GM10847 (cell line): Measurements from ENCODE around the gene NCS1.

Source experiments
- POLR2A ChIP-seq: IDR thresholded peaks from 2 replicates; pipeline ENCODE4 v1.6.1; 2011; ENCODE audit not compliant: insufficient read length; ENCODE audit errors: extremely low read depth

The NCS1 gene

DNA sequence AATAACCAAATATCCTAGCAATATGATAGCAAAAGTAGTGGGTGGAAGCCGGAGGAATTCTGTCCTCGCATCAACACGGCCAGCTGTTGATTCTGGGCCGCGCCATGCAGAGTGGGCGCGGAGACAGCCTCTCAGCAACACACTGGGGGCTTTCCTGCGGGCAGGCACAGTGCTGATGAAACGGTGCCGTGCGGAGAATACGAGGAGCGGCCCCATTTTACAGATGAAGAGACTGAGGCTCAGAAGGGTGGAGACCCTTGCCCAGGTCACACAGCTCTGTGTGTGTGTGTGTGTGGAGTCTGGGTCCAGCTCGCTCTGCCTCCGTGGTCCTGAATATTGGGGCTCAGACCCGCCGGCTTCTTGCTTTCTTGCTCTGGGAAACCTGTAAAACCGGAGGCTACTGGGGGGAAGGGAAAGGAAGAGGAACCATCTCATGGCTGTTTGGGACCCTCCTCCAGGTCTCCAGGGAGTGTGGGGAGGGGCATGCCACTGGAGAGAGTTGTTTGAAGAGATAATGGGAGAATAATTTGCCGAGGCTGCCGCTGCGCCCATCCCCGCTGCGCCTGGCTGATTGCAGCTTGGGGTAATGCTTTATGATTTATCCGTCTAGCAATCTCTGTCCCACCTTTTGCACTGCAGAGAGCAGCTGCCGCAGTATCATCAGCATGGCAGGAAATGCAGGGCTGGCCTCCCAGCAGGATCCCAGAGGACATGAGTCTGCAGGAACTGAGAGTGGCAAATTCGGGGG lies 36.6 kb downstream of the NCS1 start:
- no peak for TF ChIP-seq POLR2A

DNA sequence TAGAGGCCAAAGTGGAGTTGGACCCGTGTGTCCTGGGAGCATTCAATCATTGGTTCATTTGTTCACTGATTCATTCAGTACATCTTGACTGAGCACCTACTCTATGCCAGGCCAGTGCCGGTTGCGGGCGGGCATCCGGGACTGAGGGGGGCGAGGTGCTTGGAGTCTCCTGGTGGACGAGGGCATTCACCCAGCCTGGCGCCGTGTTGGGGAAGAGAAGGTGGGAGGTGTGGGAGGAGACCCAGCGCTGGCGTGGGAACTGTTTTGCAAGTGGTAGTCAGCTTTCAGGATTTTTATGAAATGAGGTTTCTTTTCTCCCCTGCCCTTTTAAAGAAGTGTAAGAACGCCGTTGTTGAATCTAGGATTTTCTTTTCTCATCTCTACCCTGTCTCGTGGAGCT lies 37.2 kb downstream of the NCS1 start:
- TF ChIP-seq POLR2A, result no peak

DNA sequence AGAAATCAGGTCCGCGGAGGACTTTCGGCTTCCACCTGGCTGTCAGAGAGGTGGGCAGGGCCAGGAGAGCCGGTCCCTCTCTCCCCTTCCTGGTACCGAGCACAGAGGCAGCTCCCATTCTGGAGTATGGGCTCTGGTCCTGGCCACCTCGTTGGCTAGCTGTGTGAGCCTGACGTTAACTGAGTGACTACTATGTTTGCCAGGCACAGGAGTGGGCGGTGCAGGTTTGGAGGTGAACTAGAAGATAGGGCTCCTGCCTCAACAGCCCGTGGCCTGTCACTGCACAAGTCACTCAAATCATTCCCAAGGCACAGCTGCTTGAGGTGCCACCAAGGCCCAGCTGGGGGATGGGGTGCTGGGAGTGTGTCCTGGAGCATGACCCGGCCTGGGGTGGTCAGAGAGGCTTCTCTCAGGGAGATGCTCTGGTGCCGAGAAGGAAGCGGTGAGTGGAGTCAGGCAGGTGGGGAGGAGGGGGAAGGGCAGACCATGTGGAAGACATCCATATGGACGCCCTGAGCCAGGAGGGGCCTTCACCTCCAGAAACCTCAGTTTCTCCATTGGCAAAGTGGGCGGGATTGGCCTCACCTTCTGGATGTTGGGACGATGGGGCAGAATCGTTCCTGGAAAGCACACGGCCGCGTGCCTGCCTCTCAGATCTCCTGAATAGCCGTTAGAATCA lies 39.5 kb downstream of the NCS1 start:
- no peak for TF ChIP-seq POLR2A

DNA sequence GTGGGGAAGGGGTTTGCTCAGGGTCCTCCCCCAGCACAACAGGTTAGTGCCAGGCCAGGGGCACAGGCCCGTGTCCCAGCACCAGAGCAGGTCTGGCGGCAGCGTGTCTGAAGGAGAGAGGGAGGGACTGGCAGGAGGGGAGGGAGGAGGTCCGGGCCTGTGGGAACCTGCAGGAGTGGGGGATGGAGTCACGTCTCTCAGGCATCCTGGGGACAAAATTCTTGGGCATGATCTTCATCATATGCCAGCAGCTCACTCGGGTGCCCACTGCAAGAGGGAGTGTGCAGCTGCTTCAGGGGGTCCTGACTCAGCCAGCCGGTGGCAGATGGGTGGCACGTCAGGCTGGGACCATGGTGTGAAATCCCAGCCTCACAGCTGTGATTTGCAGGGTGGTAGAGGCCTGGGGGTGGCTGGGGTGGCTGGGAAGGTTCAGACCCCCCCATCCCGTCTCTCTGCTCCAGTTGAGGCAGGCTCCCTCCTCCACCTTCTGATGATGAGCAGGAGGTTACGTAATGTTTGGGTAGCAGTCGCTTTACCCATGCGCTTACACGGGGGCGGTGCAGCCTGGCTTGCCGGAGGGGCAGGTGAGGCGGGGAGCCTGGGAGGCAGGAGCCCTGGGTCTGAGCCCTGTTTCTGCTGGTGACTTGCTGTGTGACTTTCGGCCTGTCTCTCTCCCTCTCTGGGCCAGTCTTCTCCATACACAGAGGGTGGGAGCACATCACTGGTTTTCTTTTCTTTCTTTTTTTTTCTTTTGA lies 40.5 kb downstream of the NCS1 start:
- TF ChIP-seq POLR2A, result no peak

DNA sequence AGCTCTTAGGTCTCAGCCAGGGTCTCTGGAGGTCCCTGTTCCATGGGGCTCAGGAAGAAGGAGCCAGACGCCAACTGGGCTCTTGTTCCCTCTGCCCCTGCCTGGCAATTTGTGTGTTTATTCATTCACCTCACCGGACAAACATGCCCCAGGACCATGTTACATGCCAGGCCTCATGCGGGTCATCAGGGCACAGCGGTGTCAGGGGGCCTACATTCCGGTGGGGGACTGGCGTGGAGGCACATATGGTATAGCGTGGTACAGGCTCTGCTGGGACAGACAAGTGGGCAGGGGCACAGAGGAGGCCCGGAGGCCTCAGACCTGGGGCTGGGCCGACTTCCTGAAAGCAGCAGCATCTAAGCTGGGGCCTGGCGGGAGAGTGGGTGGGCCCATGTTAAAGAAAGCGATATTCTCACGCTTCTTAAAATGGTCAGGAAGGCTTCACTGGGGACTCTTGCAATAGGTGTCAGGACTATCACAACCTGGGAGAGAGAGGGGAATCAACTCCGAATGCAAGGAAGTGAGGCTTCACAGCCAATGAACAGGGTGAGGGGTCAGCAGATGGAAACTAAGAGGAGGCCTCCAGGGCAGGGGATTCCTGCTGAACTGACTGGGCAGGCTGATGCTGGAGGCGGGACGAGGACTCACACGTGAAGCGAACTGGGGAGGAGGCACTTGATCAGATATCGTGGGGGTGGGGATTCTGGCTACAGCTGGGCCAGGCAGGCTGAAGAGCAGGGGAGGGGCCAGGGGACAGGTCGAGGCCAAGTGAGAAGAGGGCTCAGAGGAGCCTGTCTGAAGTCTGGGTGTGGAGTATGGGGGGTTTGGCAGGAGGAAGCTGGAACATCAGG lies 41.9 kb downstream of the NCS1 start:
- no peak for TF ChIP-seq POLR2A

DNA sequence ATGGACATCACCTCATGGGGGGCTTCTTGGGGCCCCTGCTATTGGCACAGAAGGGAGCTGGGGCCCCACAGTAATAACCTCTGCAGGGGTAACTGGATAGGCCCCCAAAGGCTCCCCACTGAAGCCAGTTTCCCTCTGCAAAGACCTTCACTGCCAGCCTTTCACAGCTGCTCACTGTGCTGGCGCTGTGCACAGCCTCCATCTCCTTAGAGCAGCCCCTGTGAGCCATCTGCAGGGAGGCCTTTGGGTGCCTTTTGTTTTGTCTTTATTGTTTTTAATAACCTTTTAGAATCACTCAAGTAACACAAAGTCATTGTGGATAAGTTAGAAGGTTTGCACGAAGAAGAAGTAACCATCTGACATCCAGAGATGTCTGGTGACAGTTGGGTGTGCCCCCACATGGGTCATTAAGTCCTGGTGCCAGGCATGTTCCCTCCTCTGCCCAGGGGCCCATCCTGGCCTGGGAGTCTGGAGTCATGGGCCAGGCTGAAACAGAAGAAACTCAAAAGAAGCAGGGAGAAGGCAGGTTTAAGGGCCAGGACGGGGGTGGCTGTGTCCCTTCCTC lies 42.7 kb downstream of the NCS1 start:
- no peak for TF ChIP-seq POLR2A

DNA sequence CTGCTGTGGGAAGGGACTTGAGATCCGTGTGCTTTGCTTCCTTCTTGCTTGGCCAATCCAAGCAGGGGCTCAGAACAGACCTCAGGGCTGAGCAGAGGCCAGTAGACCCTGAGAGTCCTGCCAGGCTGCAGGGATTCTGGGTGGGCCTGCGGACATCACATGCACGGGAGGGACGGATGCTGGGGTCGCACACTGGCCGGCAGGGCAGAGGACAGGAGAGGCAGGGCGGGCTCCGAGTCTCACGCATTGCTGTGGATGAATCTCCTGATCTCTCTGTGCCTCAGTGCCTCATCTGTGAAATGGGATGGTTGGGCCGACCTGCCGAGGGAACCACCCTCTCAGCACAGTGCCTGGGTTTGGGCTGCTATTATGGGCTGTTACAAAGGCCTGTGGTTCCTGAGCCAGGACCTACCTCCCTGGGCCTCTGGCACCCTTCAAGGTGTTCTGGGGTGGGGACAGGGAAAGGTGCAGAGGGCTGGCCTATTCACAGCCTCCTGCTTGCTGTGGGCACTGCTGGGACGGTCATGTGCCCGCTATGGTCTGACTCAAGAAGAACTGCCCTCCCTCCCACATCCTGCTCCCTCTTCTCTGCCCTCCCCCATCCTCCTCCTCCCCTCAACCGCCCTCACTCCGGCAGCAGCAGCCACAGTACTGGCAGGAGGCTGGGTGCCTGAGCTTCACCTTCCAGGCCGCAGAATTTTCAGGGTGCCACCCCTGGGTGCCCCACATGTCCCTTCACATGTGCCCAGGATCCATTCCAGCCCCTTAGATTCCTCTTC lies 43.3 kb downstream of the NCS1 start:
- no peak for TF ChIP-seq POLR2A

DNA sequence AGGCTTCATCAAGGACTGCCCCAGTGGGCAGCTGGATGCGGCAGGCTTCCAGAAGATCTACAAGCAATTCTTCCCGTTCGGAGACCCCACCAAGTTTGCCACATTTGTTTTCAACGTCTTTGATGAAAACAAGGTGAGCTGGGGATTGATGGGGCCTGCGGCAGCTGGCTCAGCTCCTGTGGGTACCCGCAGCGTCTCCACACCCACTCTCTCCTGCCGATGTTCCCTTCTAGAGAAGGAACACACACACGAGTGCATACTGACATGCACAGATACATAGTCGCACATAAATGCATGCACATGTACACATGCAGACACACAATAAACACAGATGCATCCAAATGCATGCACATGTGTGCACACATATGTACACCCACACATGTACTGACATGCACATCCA lies 45.6 kb downstream of the NCS1 start:
- TF ChIP-seq POLR2A, result no peak

DNA sequence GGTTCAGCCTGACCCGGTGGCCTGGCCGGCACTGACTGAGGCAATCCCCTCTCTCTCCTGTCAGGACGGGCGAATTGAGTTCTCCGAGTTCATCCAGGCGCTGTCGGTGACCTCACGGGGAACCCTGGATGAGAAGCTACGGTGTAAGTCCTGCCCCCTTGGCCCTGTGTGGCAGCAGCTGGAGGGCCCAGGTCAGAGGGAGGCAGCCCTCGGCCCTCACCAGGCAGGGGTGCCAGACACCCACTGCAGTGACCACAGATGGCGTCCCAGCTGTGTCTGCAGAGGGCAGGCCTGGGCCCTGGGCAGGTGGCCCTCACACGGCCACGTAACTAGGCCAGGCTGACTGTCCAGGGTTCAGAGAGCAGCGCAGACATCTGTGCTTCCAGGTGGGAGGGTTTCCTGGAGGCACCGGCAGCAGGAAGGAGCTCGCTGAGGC lies 47.5 kb downstream of the NCS1 start:
- TF ChIP-seq POLR2A, result no peak

DNA sequence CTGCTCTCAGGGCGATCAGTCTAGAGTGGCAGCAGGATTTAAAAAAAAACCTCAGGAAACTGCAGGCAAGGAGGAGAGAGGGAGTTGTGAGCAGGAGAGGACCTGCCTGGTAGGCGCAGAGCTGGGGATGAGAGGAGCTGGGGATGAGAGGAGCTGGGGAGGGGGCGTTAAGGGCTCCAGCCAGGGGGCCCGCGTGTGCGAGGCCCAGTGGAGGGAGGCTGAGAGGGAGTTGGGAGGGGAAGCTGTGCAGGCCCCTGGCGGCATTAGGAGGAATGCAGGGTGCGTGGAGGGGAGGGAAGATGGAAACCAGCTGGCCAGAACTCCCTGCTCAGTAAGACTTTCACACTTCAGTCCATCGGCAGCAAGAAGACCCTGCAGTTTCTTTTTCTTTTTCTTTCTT lies 48.1 kb downstream of the NCS1 start:
- no peak for TF ChIP-seq POLR2A

DNA sequence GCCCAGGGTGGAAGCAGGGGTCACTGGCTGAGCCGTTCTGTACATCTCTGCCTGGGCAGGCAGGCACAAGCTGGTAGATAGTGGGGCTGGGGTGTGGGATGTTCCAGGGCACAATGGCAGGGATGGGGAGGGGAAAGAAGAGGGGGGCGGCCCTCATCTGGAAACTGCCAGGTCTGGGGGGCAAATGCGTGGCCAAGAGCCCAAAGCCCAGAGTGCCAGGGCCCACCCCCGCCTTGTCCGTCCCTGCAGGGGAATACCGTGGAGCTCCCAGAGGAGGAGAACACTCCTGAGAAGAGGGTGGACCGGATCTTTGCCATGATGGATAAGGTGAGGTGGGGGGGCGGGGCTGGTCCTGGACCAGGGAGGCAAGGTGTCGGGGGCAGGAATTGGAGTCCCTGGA lies 50.6 kb downstream of the NCS1 start:
- no peak for TF ChIP-seq POLR2A

DNA sequence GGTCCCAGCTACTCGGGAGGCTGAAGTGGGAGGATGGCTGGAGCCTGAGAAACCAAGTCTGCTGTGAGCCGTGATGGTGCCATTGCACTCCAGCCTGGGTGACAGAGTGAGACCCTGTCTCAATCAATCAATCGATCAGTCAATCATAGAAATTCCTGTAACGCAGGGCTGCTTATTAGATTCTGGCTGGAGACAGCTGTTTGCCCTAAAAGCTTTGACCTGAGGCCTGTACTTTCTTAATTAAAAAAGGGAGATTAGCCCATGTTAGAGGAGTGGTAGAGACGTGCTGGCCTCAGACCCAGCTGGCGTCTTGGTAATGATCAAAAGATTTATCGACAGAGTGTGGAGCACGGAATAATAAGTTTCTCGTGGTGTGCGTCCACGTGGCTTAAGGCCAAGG lies 52.9 kb downstream of the NCS1 start:
- no peak for TF ChIP-seq POLR2A

DNA sequence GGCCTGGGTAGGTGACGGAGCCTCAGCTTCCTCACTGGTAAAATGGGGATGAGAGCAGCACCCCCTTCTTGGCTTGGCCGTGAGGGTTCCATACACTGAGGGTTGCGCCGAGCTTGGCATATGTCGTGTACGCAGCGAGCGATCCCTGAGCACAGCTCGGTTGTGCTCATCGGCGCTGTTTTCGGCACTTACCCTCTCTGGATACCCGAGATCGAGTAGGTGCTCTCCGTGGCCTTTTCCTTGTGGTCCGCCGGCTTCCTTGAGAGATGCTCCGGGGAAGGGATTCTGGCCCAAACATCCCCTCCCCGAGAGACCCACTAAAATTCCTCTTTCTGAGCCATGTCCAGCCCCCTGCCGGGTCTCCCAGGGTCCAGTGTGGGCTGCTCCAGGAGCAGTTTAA lies 53.4 kb downstream of the NCS1 start:
- no peak for TF ChIP-seq POLR2A

DNA sequence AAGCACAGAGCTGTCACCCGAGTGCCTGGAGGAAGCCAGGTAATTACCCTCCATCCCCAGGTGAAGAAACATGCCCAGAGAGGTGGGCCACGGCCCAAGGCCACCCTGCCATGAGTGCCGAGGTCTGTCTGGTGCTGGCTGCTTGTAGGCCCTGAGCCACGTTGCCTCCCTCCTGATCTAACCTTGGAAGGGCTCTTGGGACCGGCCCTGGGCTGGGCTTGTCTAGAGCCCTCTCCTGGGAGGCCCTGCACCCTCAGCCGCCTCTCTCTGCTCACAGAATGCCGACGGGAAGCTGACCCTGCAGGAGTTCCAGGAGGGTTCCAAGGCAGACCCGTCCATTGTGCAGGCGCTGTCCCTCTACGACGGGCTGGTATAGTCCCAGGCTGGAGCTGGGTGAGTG lies 53.9 kb downstream of the NCS1 start:
- TF ChIP-seq POLR2A, result no peak
